ENCODE data around the gene SLC9A2. TPM values are rescaled to one million over a fixed set of nuclear protein-coding genes. Genes with fewer than 3 reads are reported as not detected.

SLC9A2 gene
- polyA plus RNA-seq, 3 donors: not detected

GRCh38 chr2:102749938-102750337 is 130.6 kb downstream of the SLC9A2 start:
- Histone ChIP-seq H3K36me3 (replicated peaks in 1 of 2; ENCODE audit: control insufficient read depth in 1 of 2, insufficient read depth in 2 of 2, low read length in 2 of 2) (no peaks in the 10 kb centered on the region), H3K27me3 (ENCODE audit: control insufficient read depth in 2 of 2, insufficient read depth in 2 of 2, low read length in 2 of 2) (no peaks in the 10 kb centered on the region), H3K9ac (ENCODE audit: insufficient read depth, low read length, poor library complexity, severe bottlenecking) (no peak overlapping the region), H3K79me2 (ENCODE audit: insufficient read depth, low read length) (no peaks in the 10 kb centered on the region), H2AFZ (ENCODE audit: insufficient read depth, low read depth, low read length, poor library complexity, severe bottlenecking) (no peak overlapping the region), H4K20me1 (ENCODE audit: insufficient read depth, low read length) (no peaks in the 10 kb centered on the region), H3K4me2 (replicated peaks; ENCODE audit: extremely low read depth, low read length, poor library complexity, severe bottlenecking) (no peak overlapping the region), H3K4me3 (replicated peaks in 1 of 3; ENCODE audit: low read depth in 2 of 3, low read length in 3 of 3) (no peak overlapping the region), H3K4me1 (ENCODE audit: control insufficient read depth in 1 of 2, insufficient read depth in 2 of 2, low read length in 2 of 2) (no peaks in the 10 kb centered on the region), H3K9me3 (replicated peaks in 1 of 2; ENCODE audit: control insufficient read depth in 1 of 2, insufficient read depth in 1 of 2, low read length in 2 of 2) (no peaks in the 10 kb centered on the region), H3K27ac (ENCODE audit: low read depth in 1 of 2, low read length in 2 of 2) (no peak overlapping the region)
- H3K4me1 Mint-ChIP-seq: peaks cover 6% of the 10 kb centered on the region
- DNase-seq: no peak
- no peak overlapping the region for H3K4me3 Mint-ChIP-seq
- H3K36me3 Mint-ChIP-seq: no peaks in the 10 kb centered on the region
- H3K27ac Mint-ChIP-seq: no peak overlapping the region
- H3K9me3 Mint-ChIP-seq: peaks cover 0 to 3% (median 0%) of the 10 kb centered on the region in 7 donors
- TF ChIP-seq CTCF (IDR thresholded peaks at IDR 0.05): no peak
- H3K27me3 Mint-ChIP-seq (ENCODE audit: low read depth in 3 of 3): peaks cover 0 to 3% (median 0%) of the 10 kb centered on the region in 3 donors
- WGBS (ENCODE audit: insufficient coverage): no CpG with 5 or more reads among the region's 3 CpGs
- intact Hi-C loops (cut with micrococcal nuclease): no loop called here

- intact Hi-C loops (cut with micrococcal nuclease): no loop called here
- no peak overlapping the region for H3K27ac Mint-ChIP-seq
- H3K36me3 ChIP-seq (replicated peaks in 1 of 2; ENCODE audit: control insufficient read depth in 1 of 2, insufficient read depth in 2 of 2, low read length in 2 of 2): no peaks in the 10 kb centered on the region
- no peak overlapping the region for H3K27ac ChIP-seq (ENCODE audit: low read depth in 1 of 2, low read length in 2 of 2)
- no peaks in the 10 kb centered on the region for H3K27me3 Mint-ChIP-seq (ENCODE audit: low read depth in 3 of 3)
- no peaks in the 10 kb centered on the region for H3K79me2 ChIP-seq (ENCODE audit: insufficient read depth, low read length)
- no peak overlapping the region for H2AFZ ChIP-seq (ENCODE audit: insufficient read depth, low read depth, low read length, poor library complexity, severe bottlenecking)
- no peaks in the 10 kb centered on the region for H3K4me1 ChIP-seq (ENCODE audit: control insufficient read depth in 1 of 2, insufficient read depth in 2 of 2, low read length in 2 of 2)
- no peaks in the 10 kb centered on the region for H3K27me3 ChIP-seq (ENCODE audit: control insufficient read depth in 2 of 2, insufficient read depth in 2 of 2, low read length in 2 of 2)
- no CpG with 5 or more reads among the region's 7 CpGs for WGBS (ENCODE audit: insufficient coverage)
- H3K9ac ChIP-seq (ENCODE audit: insufficient read depth, low read length, poor library complexity, severe bottlenecking): no peak overlapping the region
- H4K20me1 ChIP-seq (ENCODE audit: insufficient read depth, low read length): no peaks in the 10 kb centered on the region
- H3K9me3 Mint-ChIP-seq: no peaks in the 10 kb centered on the region
- TF ChIP-seq CTCF (IDR thresholded peaks at IDR 0.05): peak; percentile 89
- H3K36me3 Mint-ChIP-seq: no peaks in the 10 kb centered on the region
- DNase-seq: peak; percentile 15 to 65 (median 48)
- H3K4me1 Mint-ChIP-seq: peaks cover 6% of the 10 kb centered on the region
- no peak overlapping the region for H3K4me3 Mint-ChIP-seq
- no peak overlapping the region for H3K4me3 ChIP-seq (replicated peaks in 1 of 3; ENCODE audit: low read depth in 2 of 3, low read length in 3 of 3)
- H3K4me2 ChIP-seq (replicated peaks; ENCODE audit: extremely low read depth, low read length, poor library complexity, severe bottlenecking): no peak overlapping the region
- no peaks in the 10 kb centered on the region for H3K9me3 ChIP-seq (replicated peaks in 1 of 2; ENCODE audit: control insufficient read depth in 1 of 2, insufficient read depth in 1 of 2, low read length in 2 of 2)
These were observed 134.3 kb downstream of the SLC9A2 start for GRCh38 chr2:102753563-102754159.
